GM08714 (cell line): ENCODE results near the gene CALHM2.
"Not testable (repeated sequence)": the region's sequence is repeated elsewhere in the genome, so short reads cannot be mapped to it uniquely, and the experiment has no call there.

Experiments
- H3K4me3 ChIP-seq: fragments of 200-500 bp; sonication (Bioruptor generic); 2 replicates; pipeline ENCODE4 v1.5.1; 2014; ENCODE audit warnings: mild to moderate bottlenecking, low read length, inconsistent platforms
- ZNF274 ChIP-seq: IDR thresholded peaks from 2 replicates; pipeline ENCODE4 v1.6.1; 2012; ENCODE audit warnings: mild to moderate bottlenecking, low read depth, low read length

Gene CALHM2

DNA sequence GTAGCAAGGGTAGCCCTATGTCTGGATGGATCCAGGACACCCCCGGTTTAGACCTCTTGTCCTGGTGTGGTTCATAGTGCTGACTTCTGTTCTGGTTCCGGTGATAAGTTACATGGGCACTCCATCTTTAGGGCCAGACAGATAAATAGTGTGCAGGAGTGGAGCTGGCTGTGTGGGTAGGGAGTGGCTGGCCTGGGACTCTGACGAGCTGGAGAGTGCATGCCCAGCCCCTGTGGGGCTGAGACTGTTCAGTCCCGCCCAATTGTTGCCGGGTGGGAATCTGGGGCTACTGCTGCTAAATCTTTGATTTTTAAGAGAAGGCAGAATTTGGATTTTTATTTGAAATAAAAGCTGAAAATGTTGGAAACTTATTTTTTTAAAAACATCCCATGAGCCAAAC, 28.4 kb downstream of the CALHM2 start:
- TF ChIP-seq ZNF274 = no peak

GRCh38 chr10:103419101-103419500, 33.1 kb downstream of the CALHM2 start:
- TF ChIP-seq ZNF274 = no peak
- no peak overlapping the region for H3K4me3 ChIP-seq

More for the DNA sequence above, 28.4 kb downstream of the CALHM2 start:
- no peak overlapping the region for H3K4me3 ChIP-seq

- TF ChIP-seq ZNF274 = no peak
- no peak overlapping the region for H3K4me3 ChIP-seq
Measured at GRCh38 chr10:103417601-103418000, 34.6 kb downstream of the CALHM2 start.

- H3K4me3 ChIP-seq = not testable (repeated sequence)
Measured at GRCh38 chr10:103417148-103417469, 35.1 kb downstream of the CALHM2 start.

- no peak overlapping the region for H3K4me3 ChIP-seq
- TF ChIP-seq ZNF274 = no peak
Measured at GRCh38 chr10:103416436-103417147, 35.6 kb downstream of the CALHM2 start.

DNA sequence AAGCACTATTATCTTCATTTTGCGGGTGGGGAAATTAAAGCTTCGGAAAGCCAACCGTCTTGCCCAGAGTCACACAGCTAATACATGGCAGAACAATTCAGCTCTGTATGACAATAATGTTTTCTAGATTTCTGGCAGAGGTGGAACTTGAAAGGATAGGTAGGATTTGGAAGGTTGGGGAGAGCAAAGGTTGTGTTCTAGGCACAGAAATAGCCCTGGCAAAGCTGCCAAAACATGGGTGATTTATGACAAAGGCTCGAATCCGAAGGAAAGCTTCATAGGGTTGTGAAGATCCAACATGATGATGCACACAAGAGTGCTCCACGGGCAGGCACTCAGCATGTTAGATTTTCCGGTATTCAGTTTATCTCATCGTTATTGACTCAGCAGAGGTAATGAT, 36.6 kb downstream of the CALHM2 start:
- TF ChIP-seq ZNF274 = no peak
- no peak overlapping the region for H3K4me3 ChIP-seq

- no peak for TF ChIP-seq ZNF274
- no peak overlapping the region for H3K4me3 ChIP-seq
Measured at GRCh38 chr10:103413564-103413963, 38.6 kb downstream of the CALHM2 start.

DNA sequence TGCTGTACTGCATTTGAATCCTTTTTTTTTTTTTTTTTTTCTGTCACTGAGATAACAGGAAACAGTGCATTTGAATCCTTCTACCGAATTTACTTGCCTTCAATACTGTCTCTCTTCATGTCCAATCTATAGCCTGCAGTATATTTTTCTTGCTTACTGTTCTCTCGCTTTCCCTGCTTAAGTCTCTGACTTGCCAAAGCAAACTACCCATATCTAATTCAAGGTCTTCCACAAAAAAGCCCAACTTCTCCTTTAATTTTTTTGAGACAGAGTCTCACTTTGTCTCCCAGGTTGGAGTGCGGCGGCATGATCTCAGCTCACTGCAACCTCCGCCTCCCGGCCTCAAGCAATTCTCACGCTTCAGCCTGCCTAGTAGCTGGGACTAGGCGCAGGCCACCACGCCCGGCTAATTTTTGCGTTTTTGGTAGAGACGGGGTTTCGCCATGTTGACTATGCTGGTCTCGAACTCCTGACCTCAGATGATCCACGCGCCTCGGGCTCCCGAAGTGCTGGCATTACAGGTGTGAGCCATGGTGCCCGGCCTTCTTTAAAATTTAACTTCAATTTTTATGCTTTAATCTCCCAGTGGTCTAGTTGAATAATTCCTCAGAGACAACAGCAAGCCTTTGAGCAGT, 54.9 kb downstream of the CALHM2 start:
- no peak for TF ChIP-seq ZNF274
- peak overlapping the region; percentile 95 for H3K4me3 ChIP-seq

- no peak for TF ChIP-seq ZNF274
- H3K4me3 ChIP-seq = peak overlapping the region; percentile 95
Measured at GRCh38 chr10:103396789-103397087, 55.4 kb downstream of the CALHM2 start.
